Neural crest cell (in vitro differentiated cells): Measurements from ENCODE around the gene C20orf202. TPM values are rescaled to one million over a fixed set of nuclear protein-coding genes. Genes with fewer than 3 reads are reported as not detected.

ENCODE experiments used
- DNase-seq: peaks from one replicate; pipeline ENCODE4 v3.0.0; 2021; ENCODE audit warnings: low read depth, mixed read lengths, low spot score
- H3K27ac Mint-ChIP-seq: one replicate; pipeline ENCODE4 v1.8.0; 2021; ENCODE audit warnings: mild to moderate bottlenecking, mixed read lengths; ENCODE audit not compliant: unreplicated experiment
- H3K27me3 Mint-ChIP-seq: 2 replicates; pipeline ENCODE4 v1.8.0; 2021; ENCODE audit warnings: low read depth, mild to moderate bottlenecking, mixed read lengths
- H3K36me3 Mint-ChIP-seq: 2 replicates; pipeline ENCODE4 v1.8.0; 2021; ENCODE audit warnings: low read depth, mild to moderate bottlenecking, mixed read lengths
- H3K4me1 Mint-ChIP-seq: 2 replicates; pipeline ENCODE4 v1.8.0; 2021; ENCODE audit warnings: mixed read lengths
- H3K4me3 Mint-ChIP-seq: one replicate; pipeline ENCODE4 v1.8.0; 2021; ENCODE audit warnings: mild to moderate bottlenecking, mixed read lengths
- H3K9me3 Mint-ChIP-seq: 2 replicates; pipeline ENCODE4 v1.8.0; 2021; ENCODE audit warnings: mixed read lengths
- total RNA-seq: library from RNA; stranded (reverse); gene quantifications from 2 replicates; pipeline ENCODE4 v1.2.1, GENCODE V29; 2021
- TF ChIP-seq, protein P1 (sequence below): fragments of 200-600 bp; sonication (generic); conservative IDR thresholded peaks from 2 replicates; pipeline ENCODE4 v1.5.0; 2021; ENCODE audit warnings: antibody characterized with exemption, mild to moderate bottlenecking

Gene C20orf202
- total RNA-seq, 1 donor from 2014 or later, result 0.23 TPM

DNA sequence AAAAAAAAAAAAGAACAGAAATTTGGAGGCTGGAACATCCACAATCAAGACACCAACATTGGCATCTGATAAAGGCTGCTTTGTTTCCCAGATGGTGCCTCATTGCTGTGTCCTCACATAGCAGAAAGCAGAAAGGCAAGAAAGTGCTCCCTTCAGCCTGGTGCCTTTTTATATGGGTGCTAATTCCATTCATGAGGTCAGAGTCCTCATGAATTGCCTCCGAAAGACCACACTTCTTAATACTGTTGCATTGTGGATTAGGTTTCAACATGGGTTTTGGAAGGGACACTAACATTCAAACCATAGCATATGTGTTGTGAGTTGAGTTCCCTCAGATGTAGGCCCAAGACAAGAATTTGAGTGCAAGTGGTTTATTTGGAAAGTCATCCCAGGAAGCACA lies 8.0 kb upstream of the C20orf202 start:
- Mint-ChIP-seq H3K9me3 (no peaks in the 10 kb centered on the region), H3K36me3 (no peaks in the 10 kb centered on the region), H3K27me3 (peaks cover 15% of the 10 kb centered on the region), H3K4me3 (no peak overlapping the region), H3K27ac (no peak overlapping the region), H3K4me1 (no peaks in the 10 kb centered on the region)
- no peak for DNase-seq
- TF ChIP-seq, protein P1, sequence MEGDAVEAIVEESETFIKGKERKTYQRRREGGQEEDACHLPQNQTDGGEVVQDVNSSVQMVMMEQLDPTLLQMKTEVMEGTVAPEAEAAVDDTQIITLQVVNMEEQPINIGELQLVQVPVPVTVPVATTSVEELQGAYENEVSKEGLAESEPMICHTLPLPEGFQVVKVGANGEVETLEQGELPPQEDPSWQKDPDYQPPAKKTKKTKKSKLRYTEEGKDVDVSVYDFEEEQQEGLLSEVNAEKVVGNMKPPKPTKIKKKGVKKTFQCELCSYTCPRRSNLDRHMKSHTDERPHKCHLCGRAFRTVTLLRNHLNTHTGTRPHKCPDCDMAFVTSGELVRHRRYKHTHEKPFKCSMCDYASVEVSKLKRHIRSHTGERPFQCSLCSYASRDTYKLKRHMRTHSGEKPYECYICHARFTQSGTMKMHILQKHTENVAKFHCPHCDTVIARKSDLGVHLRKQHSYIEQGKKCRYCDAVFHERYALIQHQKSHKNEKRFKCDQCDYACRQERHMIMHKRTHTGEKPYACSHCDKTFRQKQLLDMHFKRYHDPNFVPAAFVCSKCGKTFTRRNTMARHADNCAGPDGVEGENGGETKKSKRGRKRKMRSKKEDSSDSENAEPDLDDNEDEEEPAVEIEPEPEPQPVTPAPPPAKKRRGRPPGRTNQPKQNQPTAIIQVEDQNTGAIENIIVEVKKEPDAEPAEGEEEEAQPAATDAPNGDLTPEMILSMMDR, result no peak

DNA sequence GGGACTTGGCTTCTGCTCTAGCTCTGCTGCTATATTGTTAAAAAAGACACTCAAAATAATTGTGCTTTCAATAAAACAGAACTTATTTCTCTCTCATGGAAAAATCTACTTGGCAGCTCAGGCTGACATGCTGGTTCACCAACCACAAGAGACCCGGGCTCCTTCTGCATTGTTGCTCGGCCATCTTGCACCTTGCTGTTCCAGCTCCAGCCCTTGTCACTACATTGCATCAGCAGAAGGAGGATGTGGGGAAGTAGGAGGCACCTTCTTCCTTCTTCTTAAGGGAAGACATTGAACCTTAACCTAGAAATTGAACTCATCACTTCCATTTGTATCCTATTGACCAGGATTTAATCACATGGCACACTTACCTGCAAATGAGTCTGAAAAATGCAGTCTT lies 6.6 kb upstream of the C20orf202 start:
- no peaks in the 10 kb centered on the region for H3K4me1 Mint-ChIP-seq
- H3K36me3 Mint-ChIP-seq, result no peaks in the 10 kb centered on the region
- TF ChIP-seq, protein P1, result no peak
- no peaks in the 10 kb centered on the region for H3K9me3 Mint-ChIP-seq
- no peak overlapping the region for H3K27ac Mint-ChIP-seq
- DNase-seq, result no peak
- no peak overlapping the region for H3K4me3 Mint-ChIP-seq
- peaks cover 4% of the 10 kb centered on the region for H3K27me3 Mint-ChIP-seq

DNA sequence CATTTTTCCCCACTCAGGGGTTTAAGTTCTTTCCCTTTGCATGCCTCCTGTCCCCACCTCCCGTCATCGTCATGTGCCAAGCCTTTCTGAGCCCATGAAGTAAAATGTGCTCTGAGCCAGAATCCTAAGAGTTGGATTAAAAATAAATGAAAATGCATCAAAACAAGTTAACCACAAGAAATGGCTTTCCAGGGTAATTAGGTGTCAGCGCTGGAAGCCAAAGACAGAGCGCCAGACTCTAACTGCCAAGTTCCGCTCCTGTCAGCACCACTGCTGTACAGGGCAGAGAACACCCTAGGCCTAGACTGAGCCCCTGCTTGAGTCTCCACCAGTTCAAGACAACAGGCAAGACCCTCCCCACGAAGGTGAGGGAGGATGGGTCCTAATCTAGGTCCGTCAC lies 5.5 kb upstream of the C20orf202 start:
- H3K9me3 Mint-ChIP-seq, result no peaks in the 10 kb centered on the region
- peaks cover 4% of the 10 kb centered on the region for H3K27me3 Mint-ChIP-seq
- no peaks in the 10 kb centered on the region for H3K4me1 Mint-ChIP-seq
- no peak overlapping the region for H3K4me3 Mint-ChIP-seq
- TF ChIP-seq, protein P1, result no peak
- DNase-seq, result no peak
- H3K36me3 Mint-ChIP-seq, result no peaks in the 10 kb centered on the region
- no peak overlapping the region for H3K27ac Mint-ChIP-seq

DNA sequence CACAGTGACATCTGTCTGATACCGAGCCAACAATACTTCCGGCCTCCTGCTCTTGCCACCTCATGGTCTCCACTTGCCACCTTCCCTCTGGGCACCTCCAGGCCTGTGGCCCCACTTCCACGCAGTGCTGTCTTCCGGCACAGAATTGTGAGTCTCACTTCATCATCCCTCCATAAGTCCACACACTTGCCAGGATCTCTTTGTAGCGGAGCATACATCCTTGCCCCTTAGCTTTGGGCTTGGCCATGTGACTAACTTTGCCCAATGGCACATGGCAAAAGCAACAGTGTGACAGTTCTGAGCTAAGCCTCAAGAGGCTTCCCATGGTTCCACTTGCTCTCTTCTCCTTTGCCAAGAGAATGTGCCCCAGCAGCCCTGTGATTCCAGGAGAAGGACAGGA lies 4.5 kb upstream of the C20orf202 start:
- Mint-ChIP-seq H3K27me3 (peaks cover 4% of the 10 kb centered on the region), H3K27ac (no peak overlapping the region), H3K9me3 (no peaks in the 10 kb centered on the region), H3K4me3 (no peak overlapping the region), H3K36me3 (no peaks in the 10 kb centered on the region), H3K4me1 (no peaks in the 10 kb centered on the region)
- no peak for DNase-seq
- TF ChIP-seq, protein P1, result no peak

DNA sequence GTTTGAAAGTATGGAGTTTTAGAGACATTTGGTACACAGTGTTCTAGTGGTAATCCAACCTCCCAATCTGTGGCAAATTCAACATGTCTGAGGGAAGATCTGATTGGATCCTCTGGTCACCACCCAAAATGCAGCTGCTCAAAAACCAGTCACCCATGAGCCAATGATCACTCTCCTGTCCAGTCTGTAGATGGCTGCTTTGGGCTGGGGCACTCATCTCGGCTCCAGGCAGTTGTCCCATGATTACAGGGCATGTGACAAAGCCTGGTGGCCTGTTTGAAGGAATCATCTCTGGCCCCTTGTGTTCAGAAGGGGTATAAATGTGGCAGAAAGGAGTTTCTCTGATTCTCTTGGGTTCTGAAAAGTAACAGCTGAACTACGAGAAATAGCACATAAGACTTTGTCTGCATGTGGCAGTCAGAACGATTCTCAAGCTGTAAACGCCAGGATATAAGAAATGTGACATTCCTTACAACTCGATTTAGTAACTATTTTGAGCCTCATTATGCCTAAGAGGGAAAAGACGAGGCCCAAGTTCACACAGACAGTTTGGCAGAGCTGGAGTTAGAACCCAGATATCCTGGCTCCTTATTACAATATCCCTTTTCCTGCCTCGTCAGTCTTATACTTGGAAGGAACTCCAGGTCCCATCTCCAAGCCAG lies 3.9 kb upstream of the C20orf202 start:
- DNase-seq, result no peak
- Mint-ChIP-seq H3K36me3 (no peaks in the 10 kb centered on the region), H3K27me3 (peaks cover 4% of the 10 kb centered on the region), H3K27ac (no peak overlapping the region), H3K4me3 (no peak overlapping the region), H3K9me3 (no peaks in the 10 kb centered on the region), H3K4me1 (no peaks in the 10 kb centered on the region)
- TF ChIP-seq, protein P1, result no peak
